ENCODE measurements around the gene B3GALNT2.

DNA sequence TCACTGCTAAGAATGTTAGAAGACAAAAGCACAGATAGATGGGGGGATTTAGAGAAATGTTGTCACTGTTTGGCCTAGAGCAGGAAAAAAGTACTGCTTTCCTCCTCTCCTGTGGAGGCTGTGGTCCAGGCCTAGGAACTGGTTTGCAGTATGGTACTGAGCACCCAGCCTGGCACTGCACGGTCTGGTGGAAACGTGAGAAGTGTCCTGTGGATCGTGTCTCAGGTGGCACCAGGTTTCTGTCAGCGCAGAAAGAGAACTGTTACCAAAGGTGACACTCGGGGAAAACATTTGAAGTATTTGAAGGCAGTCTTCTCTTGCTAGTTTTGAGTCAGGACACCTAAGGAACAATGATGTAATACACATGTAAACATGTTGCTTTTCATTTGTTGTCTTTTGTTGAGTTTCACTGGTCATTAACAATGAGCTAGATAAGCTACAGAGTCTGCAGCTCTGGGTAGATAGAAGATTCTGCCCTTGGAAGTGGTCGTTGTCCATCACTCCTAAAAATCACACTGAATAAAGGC lies 63.0 kb downstream of the B3GALNT2 start:
- TF ChIP-seq, protein P1, sequence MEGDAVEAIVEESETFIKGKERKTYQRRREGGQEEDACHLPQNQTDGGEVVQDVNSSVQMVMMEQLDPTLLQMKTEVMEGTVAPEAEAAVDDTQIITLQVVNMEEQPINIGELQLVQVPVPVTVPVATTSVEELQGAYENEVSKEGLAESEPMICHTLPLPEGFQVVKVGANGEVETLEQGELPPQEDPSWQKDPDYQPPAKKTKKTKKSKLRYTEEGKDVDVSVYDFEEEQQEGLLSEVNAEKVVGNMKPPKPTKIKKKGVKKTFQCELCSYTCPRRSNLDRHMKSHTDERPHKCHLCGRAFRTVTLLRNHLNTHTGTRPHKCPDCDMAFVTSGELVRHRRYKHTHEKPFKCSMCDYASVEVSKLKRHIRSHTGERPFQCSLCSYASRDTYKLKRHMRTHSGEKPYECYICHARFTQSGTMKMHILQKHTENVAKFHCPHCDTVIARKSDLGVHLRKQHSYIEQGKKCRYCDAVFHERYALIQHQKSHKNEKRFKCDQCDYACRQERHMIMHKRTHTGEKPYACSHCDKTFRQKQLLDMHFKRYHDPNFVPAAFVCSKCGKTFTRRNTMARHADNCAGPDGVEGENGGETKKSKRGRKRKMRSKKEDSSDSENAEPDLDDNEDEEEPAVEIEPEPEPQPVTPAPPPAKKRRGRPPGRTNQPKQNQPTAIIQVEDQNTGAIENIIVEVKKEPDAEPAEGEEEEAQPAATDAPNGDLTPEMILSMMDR (conservative IDR thresholded peaks at IDR 0.05; ENCODE audit: low read depth, low read length): no peak
- no peak for TF ChIP-seq EZH2phosphoT487 (IDR thresholded peaks at IDR 0.05; ENCODE audit: borderline replicate concordance, low read length)
- no peak for TF ChIP-seq EZH2 (IDR thresholded peaks at IDR 0.05; ENCODE audit: low read length, unreplicated experiment)

Measured in PC-3 (cell line).